Activated CD8-positive, alpha-beta memory T cell treated with anti-CD3 and anti-CD28 coated beads, Interleukin-2, amount 50 U/mL, for 24 hours (primary cell): ENCODE data around the gene PALMD.

Experiments used
- DNase-seq: peaks from one replicate; pipeline ENCODE4 v3.0.0-alpha.2; 2020; ENCODE audit errors: extremely low read depth

The PALMD gene

GRCh38 chr1:99635664-99636063 lies 10.2 kb upstream of the PALMD start:
- no peak for DNase-seq

GRCh38 chr1:99636647-99637175 lies 9.2 kb upstream of the PALMD start:
- DNase-seq = no peak

GRCh38 chr1:99638853-99639252 lies 7.1 kb upstream of the PALMD start:
- no peak for DNase-seq

DNA sequence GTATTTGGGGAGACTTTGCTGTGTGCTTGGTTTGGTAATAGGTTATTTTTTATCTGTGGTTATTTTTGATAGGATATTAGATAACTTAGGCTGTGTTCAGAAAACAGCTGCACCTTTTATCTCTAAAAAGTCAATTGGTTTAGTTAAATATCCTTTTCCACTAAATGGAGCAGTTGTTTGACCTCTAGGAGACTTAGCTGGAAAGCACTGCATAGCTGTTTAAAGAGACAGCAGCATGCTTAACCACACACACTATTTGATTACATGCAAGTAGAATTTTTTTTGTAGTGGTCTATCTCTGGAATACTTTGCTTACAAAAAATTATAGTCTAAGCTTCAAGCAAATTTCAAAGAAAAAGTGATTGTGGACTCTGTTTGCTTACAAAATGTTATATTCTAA lies 6.5 kb upstream of the PALMD start:
- no peak for DNase-seq

DNA sequence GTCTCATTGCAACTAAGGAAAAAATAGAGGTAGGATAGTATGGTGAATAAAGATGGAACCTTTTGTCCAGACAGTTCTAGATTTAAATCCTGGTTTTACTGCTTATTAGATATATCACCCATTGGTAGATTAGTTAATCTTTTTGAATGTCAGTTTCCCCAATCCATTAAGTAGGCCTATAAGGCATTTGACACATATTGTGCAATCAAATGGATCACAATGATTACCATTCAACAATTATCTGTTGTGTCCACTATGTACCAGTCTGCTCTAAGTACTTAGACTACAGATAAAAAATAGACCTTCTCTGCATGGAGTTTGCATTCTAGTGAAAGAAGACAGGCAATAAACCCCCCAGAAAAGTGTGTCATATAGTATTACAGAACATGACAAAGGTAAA lies 6.0 kb upstream of the PALMD start:
- no peak for DNase-seq

GRCh38 chr1:99640672-99641071 lies 5.2 kb upstream of the PALMD start:
- no peak for DNase-seq

DNA sequence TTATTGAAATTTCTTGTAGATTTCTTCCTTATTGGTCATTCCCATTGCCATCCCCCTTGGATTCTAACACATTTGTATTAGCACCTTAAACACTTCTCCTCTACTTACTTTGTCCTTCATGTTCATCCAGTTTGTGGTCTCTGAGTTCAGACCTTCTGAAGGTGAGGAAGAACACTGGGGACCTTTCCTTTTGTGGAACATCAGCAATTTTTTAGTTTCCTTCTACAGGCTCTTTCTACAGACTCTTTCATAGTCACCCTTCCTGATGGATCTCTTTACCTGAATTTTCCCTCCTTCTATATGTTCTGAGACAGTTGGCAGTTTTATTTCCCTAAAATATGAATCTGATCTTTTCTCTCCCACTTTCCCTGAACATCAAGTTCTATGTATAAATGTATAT lies 4.4 kb upstream of the PALMD start:
- DNase-seq = no peak

GRCh38 chr1:99642053-99642452 lies 3.9 kb upstream of the PALMD start:
- no peak for DNase-seq

DNA sequence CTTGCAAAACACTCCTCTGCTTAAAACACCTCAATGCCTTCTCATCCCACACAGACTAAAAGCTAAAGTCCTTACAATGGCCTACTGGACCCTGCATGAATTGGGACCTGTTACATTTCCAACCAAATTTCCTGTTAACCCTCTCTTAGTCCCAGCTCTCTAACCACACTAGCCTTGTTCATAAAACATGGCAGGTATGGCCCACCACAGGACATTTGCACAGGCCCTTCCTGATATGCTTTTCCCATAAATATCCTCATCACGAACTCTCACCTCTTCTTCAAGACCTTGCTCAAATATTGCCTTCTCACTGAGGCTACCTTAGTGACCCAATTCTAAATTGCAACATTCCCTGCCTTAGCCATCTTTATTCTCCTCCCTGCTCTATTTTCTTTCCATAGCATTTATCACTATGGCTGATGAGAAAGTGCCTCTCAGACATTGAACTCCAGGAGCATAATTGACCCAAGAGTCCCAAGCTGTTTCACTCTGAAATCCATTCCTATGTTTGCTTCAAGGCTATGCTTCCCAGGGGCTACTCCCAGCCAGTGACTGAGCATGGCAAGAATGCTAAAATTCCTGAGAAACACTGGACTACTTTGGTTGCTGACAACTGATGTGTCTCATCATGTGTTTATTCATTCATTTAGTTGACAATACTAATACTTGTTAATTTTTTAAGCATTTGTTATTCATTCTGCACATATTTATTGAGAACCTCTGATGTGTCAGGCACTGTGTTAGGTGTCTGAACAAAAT lies 2.7 kb upstream of the PALMD start:
- DNase-seq = no peak

GRCh38 chr1:99644279-99645004 lies 1.5 kb upstream of the PALMD start:
- no peak for DNase-seq

GRCh38 chr1:99645203-99645602 lies 710 bp upstream of the PALMD start:
- no peak for DNase-seq

- DNase-seq = no peak
These were observed 955 bp downstream of the PALMD start for GRCh38 chr1:99646868-99647267.

GRCh38 chr1:99647490-99647889 lies 1.6 kb downstream of the PALMD start:
- no peak for DNase-seq

DNA sequence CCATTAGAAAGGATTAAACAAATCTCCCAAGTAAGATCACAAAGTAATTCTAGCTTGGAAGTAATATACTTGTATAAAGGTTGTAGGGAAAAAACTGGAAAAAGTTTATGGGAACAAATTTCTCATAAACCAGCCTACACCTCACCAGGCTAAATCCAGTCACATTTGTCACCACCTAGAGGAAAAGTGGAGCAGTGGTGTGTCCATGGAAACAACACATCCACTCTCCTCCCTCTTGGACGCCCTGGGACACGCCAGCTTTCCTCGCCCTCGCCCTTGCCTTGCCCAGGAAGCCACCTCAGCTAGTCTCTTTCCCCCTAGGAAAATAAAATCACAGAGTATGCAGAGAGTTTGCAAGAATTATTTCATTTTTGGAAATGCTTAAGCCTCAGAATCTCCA lies 2.2 kb downstream of the PALMD start:
- no peak for DNase-seq

DNA sequence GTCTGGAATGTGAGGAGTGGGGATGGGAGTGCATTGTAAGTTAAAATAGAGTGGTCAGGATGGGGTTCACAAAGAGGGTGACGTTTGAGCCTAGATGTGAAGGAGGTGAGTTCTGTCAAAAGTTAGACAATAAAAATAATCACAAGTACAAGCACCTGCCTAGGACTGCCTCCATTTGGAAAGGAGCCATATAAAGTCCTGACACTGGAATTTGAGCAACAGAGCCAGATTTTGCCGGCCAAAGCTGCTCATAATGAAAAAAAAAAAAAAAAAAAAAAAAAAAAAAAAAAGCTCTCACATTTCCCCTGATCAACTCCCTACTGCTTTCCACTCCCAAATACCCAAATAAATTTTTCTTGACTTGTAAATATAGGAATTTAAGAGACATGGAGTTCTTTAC lies 4.1 kb downstream of the PALMD start:
- DNase-seq = no peak

DNA sequence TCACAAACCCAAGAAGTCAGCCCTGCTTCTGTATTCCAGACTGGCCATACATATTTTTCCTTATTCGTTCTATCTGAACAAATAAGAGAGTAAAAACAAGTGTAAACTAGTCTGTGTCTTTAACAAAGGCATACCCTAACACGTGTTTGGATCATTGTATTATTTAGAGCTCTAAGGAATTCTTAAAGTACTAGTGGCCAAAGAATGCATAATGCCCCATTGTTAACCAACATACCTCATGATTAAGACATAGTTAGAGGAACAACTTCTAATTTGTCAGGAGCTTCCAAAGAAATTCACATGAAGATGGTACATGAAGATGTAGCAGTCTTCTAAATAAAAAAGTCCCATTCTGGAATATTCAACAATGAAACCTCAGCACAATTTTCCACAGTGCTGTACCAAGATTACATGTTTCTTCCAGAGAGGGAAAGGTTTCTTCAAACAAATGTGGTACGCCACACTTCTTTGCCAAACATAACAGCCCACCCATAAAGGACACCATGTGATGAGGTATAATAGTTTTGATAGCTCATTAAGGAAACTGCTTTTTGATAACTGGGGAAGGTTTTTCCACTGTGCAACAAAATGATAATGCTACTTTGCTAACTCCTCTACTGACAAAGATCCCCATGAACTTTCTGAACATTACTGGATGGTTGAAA lies 5.0 kb downstream of the PALMD start:
- DNase-seq = no peak

GRCh38 chr1:99652881-99653281 lies 7.0 kb downstream of the PALMD start:
- DNase-seq = no peak

DNA sequence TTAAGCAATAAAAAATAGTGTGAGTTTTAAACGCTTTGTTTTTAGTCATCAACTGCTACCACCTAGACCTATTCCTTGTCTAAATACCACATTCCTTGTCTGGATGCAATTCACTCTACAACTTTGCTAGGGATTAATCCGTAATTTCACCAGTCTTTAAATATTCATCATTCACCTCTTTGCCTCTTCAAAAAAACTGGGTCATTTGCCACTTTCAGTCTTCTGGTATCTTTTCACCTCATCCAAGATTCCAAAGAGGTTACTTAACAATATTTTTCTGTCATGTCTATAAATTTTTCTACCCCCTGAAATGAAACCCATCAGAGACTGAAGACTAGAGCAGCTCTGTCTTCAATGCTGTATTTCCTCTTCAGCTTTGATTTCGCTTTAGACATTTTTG lies 9.5 kb downstream of the PALMD start:
- DNase-seq = no peak

DNA sequence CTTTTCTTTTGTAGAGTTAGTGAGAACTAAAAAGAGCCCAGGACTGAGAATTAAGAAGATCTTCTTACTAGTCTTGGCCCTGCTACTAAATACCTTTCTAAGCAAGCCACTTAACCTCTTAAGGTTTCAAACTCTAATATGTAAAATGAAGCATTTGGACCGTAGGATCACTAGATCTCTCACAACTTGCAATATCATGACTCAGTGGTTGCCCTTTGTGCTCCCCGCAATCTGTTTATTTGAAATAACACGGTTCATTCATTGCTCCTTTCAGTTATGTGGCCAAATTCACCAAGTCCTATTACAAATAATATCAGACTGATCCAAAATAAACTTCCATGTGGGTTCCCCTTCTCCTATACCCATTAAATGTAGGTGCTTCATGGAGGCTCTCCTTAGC lies 10.8 kb downstream of the PALMD start:
- no peak for DNase-seq

- DNase-seq = no peak
These were observed 11.5 kb downstream of the PALMD start for GRCh38 chr1:99657213-99658030.

DNA sequence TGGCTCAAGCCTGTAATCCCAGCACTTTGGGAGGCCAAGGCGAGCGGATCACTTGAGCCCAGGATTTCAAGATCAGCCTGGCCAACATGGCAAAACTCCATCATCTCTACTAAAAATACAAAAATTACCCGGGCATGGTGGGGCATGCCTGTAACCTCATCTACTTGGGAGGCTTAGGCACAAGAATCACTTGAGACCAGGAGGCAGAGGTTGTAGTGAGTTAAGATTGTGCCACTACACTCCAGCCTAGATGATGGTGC lies 12.0 kb downstream of the PALMD start:
- DNase-seq = no peak

DNA sequence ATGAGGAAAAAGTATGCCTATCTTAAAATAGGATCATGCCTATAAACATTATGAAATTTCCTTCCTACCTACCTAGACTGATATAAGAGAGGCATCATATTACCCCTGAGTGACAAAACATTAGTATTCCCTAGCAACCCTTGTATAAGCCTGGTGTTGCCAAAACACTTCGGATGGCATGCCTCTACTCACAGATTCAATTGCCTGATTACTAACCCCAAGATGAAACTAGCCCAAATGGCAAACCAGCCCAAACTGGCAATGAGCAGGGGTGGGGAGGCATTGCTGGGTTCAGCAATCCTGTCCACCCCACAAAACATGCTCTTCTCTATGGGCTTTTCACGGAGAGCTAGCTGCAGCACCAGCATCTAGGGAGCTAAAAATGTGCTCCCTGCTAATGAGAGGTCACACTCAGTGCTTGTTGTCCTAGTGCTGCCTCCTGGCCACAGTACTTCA lies 13.9 kb downstream of the PALMD start:
- no peak for DNase-seq
